IgD-negative memory B cell (primary cell): Measurements from ENCODE around the gene ATP1B2. TPM values are rescaled to one million over a fixed set of nuclear protein-coding genes. Genes with fewer than 3 reads are reported as not detected.
"Not testable (repeated sequence)": the region's sequence is repeated elsewhere in the genome, so short reads cannot be mapped to it uniquely, and the experiment has no call there.

Source experiments
- H3K27ac Mint-ChIP-seq, 3 donors: one replicate each; pipeline ENCODE4 v1.8.0; 2020 to 2022; ENCODE audit warnings: mild to moderate bottlenecking in 3 of 3, mixed read lengths in 3 of 3, moderate library complexity in 1 of 3
- H3K27me3 Mint-ChIP-seq: one replicate; pipeline ENCODE4 v1.8.0; 2021; ENCODE audit warnings: mixed read lengths
- H3K36me3 Mint-ChIP-seq: one replicate; pipeline ENCODE4 v1.8.0; 2020; ENCODE audit warnings: mild to moderate bottlenecking, mixed read lengths
- H3K4me1 Mint-ChIP-seq, 3 donors: one replicate each; pipeline ENCODE4 v1.8.0; 2020 to 2022; ENCODE audit warnings: mixed read lengths in 3 of 3, mild to moderate bottlenecking in 1 of 3
- H3K4me3 Mint-ChIP-seq, 4 donors: one replicate each; pipeline ENCODE4 v1.8.0; 2020 to 2022; ENCODE audit warnings: mild to moderate bottlenecking in 4 of 4, mixed read lengths in 4 of 4, moderate library complexity in 3 of 4
- H3K9me3 Mint-ChIP-seq, 3 donors: one replicate each; pipeline ENCODE4 v1.8.0; 2020 to 2021; ENCODE audit warnings: mixed read lengths in 3 of 3, mild to moderate bottlenecking in 1 of 3
- polyA plus RNA-seq: library from polyadenylated mRNA; unstranded; fragments of 300-500 nt; fragmentation: Illumina TruSeq; gene quantifications from one replicate; pipeline ENCODE4 v1.2.3, GENCODE V29; 2021

Gene ATP1B2, protein sequence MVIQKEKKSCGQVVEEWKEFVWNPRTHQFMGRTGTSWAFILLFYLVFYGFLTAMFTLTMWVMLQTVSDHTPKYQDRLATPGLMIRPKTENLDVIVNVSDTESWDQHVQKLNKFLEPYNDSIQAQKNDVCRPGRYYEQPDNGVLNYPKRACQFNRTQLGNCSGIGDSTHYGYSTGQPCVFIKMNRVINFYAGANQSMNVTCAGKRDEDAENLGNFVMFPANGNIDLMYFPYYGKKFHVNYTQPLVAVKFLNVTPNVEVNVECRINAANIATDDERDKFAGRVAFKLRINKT
- not detected for polyA plus RNA-seq

DNA sequence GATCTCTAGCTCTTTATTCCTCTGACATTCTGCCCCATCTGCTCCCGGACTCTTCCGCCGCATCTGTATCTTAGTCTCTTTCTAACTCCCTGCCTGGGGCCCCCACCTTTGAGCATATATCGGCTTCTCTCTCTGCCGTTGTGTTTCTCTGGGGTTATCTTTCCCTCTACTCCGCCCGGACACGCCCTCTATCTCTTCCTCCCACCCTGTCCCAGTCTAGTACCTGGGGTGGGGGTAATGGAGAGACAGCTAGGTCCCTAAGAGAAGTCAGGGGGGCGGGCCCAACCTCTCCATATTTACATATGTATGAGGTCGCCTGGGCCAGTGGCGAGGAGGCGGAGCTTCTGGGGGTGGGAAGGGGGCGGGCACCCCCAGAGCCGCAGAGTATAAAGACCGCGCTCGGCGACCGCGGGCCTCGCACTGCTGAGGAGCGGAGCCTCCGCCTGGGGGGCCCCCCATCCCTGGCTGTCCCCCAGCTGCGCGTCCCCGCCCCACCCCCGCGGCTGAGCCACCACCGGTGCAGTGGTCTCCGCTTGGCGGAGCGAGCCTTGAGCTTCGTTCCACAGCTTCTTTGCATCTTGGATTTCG lies at the start of gene ATP1B2:
Gene ATP1B2 (plus strand): TSS at position 418 of the 588 bp plus-strand sequence. CDS start 593 bp downstream, outside the sequence.
- H3K27me3 Mint-ChIP-seq = peaks cover 32% of the 10 kb centered on the region
- H3K4me3 Mint-ChIP-seq = peak within 1 kb of the TSS; percentile 71 to 96 (median 88)
- H3K4me1 Mint-ChIP-seq = peaks cover 11 to 18% (median 12%) of the 10 kb centered on the region in 3 donors
- peak within 1 kb of the TSS in 1 of 3 donors; percentile 64 for H3K27ac Mint-ChIP-seq
- no peaks in the 10 kb centered on the region for H3K36me3 Mint-ChIP-seq
- H3K9me3 Mint-ChIP-seq = peaks cover 0 to 3% (median 0%) of the 10 kb centered on the region in 3 donors

DNA sequence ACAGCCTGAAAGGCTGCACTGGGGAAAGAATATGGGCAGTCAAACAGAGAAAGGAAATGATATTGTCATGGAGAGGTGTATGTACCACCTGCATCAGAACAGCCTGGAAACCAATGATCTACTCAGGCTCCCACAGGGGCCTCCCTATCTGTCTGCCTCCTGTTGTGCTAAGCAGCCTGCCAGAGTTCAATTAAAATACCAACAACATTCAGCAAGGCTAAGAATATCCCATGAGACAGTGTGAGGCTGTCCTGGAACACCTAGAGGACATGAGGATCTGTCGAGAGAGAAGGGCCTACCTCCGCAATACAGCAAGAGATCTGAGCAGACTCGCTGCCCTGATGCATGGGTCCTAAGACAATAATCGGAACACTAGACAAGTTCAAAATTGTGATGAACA lies 44.4 kb upstream of the ATP1B2 start:
- Mint-ChIP-seq H3K27me3 (no peaks in the 10 kb centered on the region), H3K4me1 (peaks cover 6 to 8% (median 8%) of the 10 kb centered on the region in 3 donors), H3K9me3 (no peaks in the 10 kb centered on the region), H3K36me3 (peaks cover 2% of the 10 kb centered on the region), H3K4me3 (no peak overlapping the region), H3K27ac (no peak overlapping the region)

DNA sequence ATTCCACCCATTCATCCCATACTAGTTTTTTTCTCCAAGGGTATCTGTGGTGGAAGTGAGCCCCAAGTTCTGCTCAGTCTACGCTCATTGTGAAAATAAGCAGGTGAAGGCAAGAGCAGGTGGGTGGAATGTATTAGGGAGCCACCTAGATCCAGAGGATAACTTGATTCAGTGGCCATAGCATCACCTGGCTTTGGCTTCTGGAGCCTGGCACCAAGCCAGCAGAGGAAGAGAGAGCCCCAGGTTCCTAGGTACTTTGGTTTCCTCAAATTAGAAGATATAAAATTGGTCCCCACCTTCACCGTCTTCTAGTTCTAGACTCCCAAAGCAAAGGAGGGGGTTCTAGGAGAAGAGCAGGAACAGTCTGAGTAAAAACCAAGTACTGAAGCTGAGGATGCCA lies 40.1 kb upstream of the ATP1B2 start:
- peaks cover 26 to 28% (median 27%) of the 10 kb centered on the region in 3 donors for H3K4me1 Mint-ChIP-seq

DNA sequence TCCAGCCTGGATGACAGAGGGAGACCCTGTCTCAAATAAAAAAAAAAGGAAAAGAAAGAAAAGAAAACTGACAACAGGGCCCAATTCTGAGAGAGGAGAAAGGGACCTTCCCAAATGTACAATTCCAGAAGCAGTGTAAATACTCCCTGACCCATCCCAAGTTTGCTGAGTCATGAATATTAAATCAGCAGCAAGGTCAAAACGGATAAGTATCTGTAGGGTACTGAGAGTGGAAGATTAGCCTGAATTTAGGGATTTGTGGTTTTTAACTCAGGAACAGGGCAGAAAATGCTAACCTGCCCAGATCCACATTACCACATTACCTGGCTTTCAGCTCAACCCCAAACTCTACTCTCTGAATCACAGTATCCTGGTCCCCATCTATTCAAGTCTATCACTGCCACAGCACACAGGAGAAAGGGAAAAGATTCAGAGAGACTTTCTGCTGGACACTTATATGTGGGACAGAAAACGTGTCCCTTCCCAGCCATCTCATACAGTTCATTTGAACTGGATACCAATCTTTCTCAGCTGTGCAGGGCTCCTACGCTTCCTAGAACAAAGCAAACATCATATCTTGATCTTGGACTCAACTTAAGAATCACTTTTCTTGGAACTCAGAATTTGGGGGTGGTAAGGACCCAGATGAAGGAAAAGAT lies 39.0 kb upstream of the ATP1B2 start:
- Mint-ChIP-seq H3K4me3 (peak overlapping the region in 2 of 4 donors; percentile 65 to 84), H3K4me1 (peaks cover 22 to 28% (median 27%) of the 10 kb centered on the region in 3 donors), H3K9me3 (no peaks in the 10 kb centered on the region), H3K27ac (peak overlapping the region in 1 of 3 donors; percentile 90), H3K27me3 (no peaks in the 10 kb centered on the region), H3K36me3 (no peaks in the 10 kb centered on the region)

More for the DNA sequence above, 40.1 kb upstream of the ATP1B2 start:
- Mint-ChIP-seq H3K4me3 (peak overlapping the region in 2 of 4 donors; percentile 74 to 84), H3K9me3 (no peaks in the 10 kb centered on the region), H3K36me3 (no peaks in the 10 kb centered on the region), H3K27me3 (no peaks in the 10 kb centered on the region), H3K27ac (no peak overlapping the region)

DNA sequence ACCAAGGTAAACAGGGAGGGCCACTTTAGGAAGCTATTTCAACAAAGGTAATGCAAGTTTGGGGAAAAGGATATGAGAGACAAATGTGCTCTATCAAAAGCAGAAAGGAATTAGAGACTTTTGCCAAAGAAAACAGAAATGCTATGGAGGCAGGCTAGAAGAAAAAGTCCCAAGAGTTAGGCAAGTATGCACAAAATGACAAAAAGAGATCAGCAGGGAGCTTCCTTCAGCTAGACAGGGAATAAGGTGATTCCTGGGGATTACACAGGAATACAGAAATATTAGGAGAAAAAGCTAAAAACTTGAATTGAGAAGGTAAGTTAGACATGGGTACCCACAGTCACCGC lies 38.5 kb upstream of the ATP1B2 start:
- Mint-ChIP-seq H3K9me3 (no peaks in the 10 kb centered on the region), H3K36me3 (no peaks in the 10 kb centered on the region), H3K4me3 (peak overlapping the region; percentile 23 to 84 (median 78)), H3K27ac (peak overlapping the region in 2 of 3 donors; percentile 49 to 90), H3K4me1 (peaks cover 22 to 28% (median 27%) of the 10 kb centered on the region in 3 donors), H3K27me3 (no peaks in the 10 kb centered on the region)

DNA sequence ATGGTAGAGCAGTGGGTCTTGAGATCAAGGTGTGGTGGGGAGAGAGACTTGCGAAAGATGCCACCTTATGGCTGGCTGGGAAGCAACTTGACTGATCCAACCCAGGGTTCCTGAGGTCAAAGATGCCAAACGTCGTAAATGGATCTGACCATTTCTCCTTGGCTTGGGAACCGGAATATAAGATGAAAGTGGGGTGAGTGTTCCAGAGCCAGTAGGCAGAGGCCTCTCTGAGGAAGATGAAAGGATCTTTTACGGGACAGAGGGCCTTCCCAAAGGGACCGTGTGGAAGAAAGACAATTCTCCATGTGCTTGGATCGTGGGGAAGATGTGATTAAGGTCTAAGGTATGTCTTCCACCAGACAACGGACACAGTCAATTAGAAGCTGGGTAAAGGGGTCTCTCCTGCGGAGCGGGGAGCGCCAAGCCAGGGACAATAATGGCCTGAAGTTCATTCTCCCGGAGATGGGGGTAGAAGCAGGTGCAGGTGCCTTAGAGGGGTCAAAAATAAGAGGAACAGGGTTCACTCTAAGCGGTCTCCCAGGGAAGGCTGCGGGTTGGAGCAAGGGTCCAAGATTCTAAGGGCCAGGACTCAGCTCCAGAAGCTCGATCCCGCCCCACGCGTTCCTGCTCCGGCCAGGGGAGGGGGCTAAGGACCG lies 36.8 kb upstream of the ATP1B2 start:
- Mint-ChIP-seq H3K27ac (peak overlapping the region; percentile 49 to 90 (median 64)), H3K27me3 (no peaks in the 10 kb centered on the region), H3K4me1 (peaks cover 22 to 27% (median 26%) of the 10 kb centered on the region in 3 donors), H3K9me3 (no peaks in the 10 kb centered on the region), H3K36me3 (no peaks in the 10 kb centered on the region), H3K4me3 (peak overlapping the region; percentile 84 to 93 (median 88))

DNA sequence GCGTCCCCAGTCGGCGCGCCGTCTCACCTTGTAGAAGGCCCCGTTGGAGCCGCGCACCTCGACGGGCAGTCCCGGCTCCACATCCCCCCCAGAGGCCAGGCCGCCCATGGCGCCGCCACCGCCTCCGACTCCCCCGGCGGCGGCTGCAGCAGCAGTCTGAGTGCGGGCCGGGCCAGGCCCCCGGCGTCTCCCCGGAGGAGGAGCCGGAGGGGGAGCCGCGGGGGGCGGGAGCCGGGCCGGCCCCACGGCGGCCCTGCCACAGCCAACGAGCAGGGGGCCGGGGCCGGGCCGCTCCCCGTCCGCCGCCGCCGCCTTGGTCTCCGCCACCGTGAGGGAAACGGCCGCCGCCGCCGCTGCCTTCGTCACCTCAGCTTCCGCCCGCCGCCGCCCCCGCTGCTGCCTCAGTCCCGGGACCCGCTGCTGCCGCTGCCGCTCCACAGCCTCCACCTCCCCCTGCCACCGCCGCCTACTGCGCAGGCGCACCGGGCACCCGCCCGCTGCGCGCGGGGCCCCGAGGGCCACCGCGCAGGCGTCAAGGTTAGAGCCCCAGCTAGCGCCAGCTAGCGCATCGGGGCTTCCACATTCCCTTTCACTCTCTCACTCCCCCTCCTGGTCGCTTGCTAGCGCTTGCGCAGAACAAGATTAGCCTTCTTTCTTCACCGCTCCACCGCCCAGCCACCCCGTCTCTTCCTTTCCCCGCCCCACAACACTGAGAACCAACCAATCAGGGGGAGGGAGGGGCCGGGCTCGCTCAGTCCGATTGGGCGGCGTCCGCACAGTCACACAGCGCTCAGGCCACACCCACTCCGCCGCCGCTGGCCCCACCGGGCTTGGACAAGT lies 36.1 kb upstream of the ATP1B2 start, which contains the start of gene FXR2:
Gene FXR2 (minus strand): TSS at position 473 of the 840 bp plus-strand sequence. CDS start 365 bp downstream, at position 108.
- Mint-ChIP-seq H3K27me3 (no peaks in the 10 kb centered on the region), H3K36me3 (no peaks in the 10 kb centered on the region), H3K9me3 (no peaks in the 10 kb centered on the region), H3K4me3 (peak within 1 kb of the TSS; percentile 84 to 98 (median 92)), H3K4me1 (peaks cover 19 to 23% (median 22%) of the 10 kb centered on the region in 3 donors), H3K27ac (peak within 1 kb of the TSS; percentile 90 to 97 (median 91))

DNA sequence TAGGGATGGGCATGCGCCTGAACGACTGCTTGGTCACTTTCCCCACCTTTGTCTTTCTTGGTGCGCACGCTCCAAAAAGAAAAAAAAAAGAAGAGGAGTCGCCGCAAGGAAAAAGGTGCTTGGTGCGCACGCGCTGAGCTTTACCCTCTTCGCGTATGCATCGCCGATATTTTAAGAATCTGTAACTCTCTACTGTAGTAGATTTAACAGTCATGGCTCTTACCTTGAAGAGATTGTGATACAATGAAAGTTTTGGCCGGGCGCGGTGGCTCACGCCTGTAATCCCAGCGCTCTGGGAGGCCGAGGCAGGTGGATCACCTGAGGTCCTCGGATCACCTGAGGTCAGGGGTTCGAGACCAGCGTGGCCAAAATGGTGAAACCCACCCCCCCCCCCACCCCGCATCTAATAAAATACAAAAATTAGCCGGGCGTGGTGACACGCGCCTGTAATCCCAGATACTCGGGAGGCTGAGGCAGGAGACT lies 35.4 kb upstream of the ATP1B2 start:
- no peaks in the 10 kb centered on the region for H3K36me3 Mint-ChIP-seq
- no peaks in the 10 kb centered on the region for H3K9me3 Mint-ChIP-seq
- H3K27me3 Mint-ChIP-seq = no peaks in the 10 kb centered on the region
- H3K27ac Mint-ChIP-seq = peak overlapping the region; percentile 83 to 97 (median 91)
- H3K4me3 Mint-ChIP-seq = peak overlapping the region; percentile 84 to 98 (median 90)
- H3K4me1 Mint-ChIP-seq = peaks cover 18 to 23% (median 22%) of the 10 kb centered on the region in 3 donors

DNA sequence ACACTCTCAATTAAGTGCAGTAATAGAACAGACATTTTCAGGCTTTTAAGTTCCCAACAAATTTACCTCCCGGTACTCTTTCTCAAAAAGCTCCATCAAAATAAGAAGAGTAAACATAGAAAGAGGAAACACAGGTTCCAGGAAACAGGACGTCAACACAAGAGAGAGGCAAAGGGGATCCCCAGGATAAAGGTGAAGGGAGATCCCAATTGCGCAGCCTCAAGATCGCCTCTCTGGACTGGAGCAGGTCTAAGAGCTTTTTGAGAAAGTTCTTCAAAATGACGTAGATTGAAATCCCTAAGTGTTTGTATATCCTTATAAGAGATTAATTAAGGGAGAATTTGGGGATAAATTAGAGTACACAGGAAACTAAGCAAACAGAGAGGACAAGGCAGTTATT lies 32.1 kb upstream of the ATP1B2 start:
- Mint-ChIP-seq H3K36me3 (no peaks in the 10 kb centered on the region), H3K9me3 (no peaks in the 10 kb centered on the region)

DNA sequence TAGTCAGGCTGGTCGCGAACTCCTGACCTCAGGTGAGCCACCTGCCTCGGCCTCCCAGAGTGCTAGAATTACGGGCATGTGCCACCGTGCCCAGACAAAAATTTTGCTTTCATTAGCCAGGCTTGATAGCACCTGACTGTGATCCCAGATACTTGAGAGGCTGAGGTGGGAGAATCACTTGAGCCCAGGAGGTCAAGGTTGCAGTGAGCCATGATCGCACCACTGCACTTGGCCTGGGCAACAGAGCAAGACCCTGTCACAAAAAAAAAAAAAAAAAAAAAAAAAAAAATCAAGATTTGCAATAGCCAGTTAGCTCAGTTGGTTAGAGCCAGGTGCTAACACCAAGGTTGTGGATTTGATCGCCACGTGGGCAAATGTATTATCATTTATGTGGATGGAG lies 29.9 kb upstream of the ATP1B2 start:
- Mint-ChIP-seq H3K27ac (no peak overlapping the region), H3K9me3 (no peaks in the 10 kb centered on the region), H3K36me3 (no peaks in the 10 kb centered on the region), H3K27me3 (no peaks in the 10 kb centered on the region), H3K4me1 (no peaks in the 10 kb centered on the region), H3K4me3 (no peak overlapping the region)

More for the DNA sequence above, 32.1 kb upstream of the ATP1B2 start:
- Mint-ChIP-seq H3K27ac (no peak overlapping the region), H3K4me3 (peak overlapping the region in 1 of 4 donors; percentile 40), H3K27me3 (no peaks in the 10 kb centered on the region), H3K4me1 (peaks cover 3 to 5% (median 4%) of the 10 kb centered on the region in 3 donors)

DNA sequence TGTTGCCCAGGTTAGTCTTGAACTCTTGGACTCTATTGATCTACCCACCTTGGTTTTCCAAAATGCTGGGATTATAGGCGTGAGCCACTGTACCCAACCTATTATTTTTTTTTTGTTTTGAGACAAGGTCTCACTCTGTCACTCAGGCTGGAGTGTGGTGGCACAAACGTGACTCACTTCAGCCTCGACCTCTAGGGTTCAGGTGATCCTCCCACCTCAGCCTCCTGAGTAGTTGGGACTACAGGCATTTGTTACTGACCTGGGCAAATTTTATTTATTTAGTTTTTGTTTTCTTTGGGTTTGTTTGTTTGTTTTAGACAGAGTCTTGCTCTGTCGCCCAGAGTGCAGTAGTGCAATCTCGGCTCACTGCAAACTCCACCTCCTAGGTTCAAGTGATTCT lies 27.1 kb upstream of the ATP1B2 start:
- Mint-ChIP-seq H3K27ac (peak overlapping the region in 2 of 3 donors; percentile 46 to 83), H3K27me3 (no peaks in the 10 kb centered on the region), H3K4me3 (no peak overlapping the region), H3K36me3 (no peaks in the 10 kb centered on the region), H3K4me1 (peaks cover 3 to 10% (median 5%) of the 10 kb centered on the region in 3 donors), H3K9me3 (no peaks in the 10 kb centered on the region)

DNA sequence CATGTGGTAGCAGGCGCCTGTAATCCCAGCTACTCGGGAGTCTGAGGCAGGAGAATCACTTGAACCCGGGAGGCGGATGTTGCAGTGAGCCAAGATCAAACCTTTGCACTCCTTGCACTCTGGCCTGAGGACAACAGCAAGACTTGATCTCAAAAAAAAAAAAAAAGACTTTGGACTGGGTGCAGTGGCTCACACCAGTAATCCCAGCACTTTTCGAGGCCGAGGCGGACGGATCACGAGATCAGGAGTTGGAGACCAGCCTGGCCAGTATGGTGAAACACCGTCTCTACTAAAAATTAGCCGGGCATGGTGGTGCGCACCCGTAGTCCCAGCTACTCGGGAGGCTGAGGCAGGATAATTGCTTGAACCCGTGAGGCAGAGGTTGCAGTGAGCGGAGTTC lies 25.0 kb upstream of the ATP1B2 start:
- H3K36me3 Mint-ChIP-seq, H3K9me3 Mint-ChIP-seq, H3K27me3 Mint-ChIP-seq: not testable (repeated sequence)
- H3K4me3 Mint-ChIP-seq = peak overlapping the region in 3 of 4 donors; percentile 21 to 95 (median 86)
- H3K27ac Mint-ChIP-seq = peak overlapping the region in 1 of 3 donors; percentile 46
- H3K4me1 Mint-ChIP-seq = peaks cover 3 to 10% (median 5%) of the 10 kb centered on the region in 3 donors

DNA sequence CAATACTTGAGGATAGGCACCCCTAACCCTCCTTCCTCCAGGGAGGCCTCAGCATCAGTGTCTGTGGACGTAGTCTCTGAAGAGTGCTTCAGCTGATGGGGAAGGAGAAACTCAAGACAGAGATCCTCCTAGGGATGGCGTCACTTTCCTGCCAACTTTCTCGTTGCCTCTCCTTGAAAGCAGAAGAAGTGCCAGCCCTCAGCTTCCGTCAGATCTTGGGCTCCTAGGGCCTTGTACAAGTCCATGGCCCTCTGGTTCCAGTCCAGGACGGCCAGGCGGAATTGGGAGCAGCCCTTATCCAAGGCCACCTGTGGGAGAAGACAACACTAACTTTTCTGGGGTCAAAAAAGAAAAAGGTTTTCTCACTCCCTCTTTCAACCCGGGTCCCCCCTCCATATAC lies 24.4 kb upstream of the ATP1B2 start:
- H3K36me3 Mint-ChIP-seq = no peaks in the 10 kb centered on the region
- no peaks in the 10 kb centered on the region for H3K27me3 Mint-ChIP-seq
- H3K27ac Mint-ChIP-seq = peak overlapping the region in 1 of 3 donors; percentile 46
- H3K4me3 Mint-ChIP-seq = peak overlapping the region; percentile 91 to 96 (median 94)
- peaks cover 3 to 10% (median 5%) of the 10 kb centered on the region in 3 donors for H3K4me1 Mint-ChIP-seq
- H3K9me3 Mint-ChIP-seq = no peaks in the 10 kb centered on the region

DNA sequence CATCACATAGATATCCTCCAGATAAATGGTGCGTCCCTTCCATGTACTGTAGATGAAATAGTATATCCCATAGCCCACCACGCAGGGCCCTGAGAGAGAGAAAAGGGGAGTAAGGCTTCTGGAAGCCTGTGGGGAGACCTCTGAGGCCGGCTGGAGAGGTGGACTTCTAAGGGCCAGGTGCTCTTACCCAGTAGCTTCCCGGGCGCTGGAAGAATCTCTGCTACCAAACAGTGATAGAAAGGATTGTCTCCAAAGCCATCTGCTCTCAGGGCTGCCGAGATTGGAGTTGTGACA lies 23.8 kb upstream of the ATP1B2 start:
- Mint-ChIP-seq H3K36me3 (no peaks in the 10 kb centered on the region), H3K9me3 (no peaks in the 10 kb centered on the region), H3K4me3 (peak overlapping the region; percentile 91 to 96 (median 94)), H3K27me3 (no peaks in the 10 kb centered on the region), H3K27ac (peak overlapping the region in 2 of 3 donors; percentile 78 to 89), H3K4me1 (peaks cover 3 to 10% (median 5%) of the 10 kb centered on the region in 3 donors)
